Measurements from ENCODE around the gene TULP4.

- TF ChIP-seq CTCF (IDR thresholded peaks at IDR 0.05) (no peak), POLR2A (IDR thresholded peaks at IDR 0.05) (no peak)
Observed at GRCh38 chr6:158382491-158382890, 70.2 kb downstream of the TULP4 start.
